Stimulated activated CD4-positive, alpha-beta T cell treated with anti-CD3 and anti-CD28 coated beads, Interleukin-1b, Interleukin-23, amount 100 ng/mL, for 4 hours (primary cell): ENCODE measurements around the gene BAMBI.

Source experiments
- DNase-seq, 2 donors: peaks; one replicate each; pipeline ENCODE4 v3.0.0-alpha.2; 2020; ENCODE audit warnings: low read depth in 2 of 2

The BAMBI gene

GRCh38 chr10:28705472-28705871, 28.2 kb downstream of the BAMBI start:
- no peak for DNase-seq

- no peak for DNase-seq
Observed at GRCh38 chr10:28709001-28709710, 31.8 kb downstream of the BAMBI start.

GRCh38 chr10:28710202-28710886, 33.0 kb downstream of the BAMBI start:
- no peak for DNase-seq

GRCh38 chr10:28711041-28711440, 33.7 kb downstream of the BAMBI start:
- no peak for DNase-seq

- no peak for DNase-seq
Observed at GRCh38 chr10:28711776-28712175, 34.5 kb downstream of the BAMBI start.

GRCh38 chr10:28713626-28714352, 36.5 kb downstream of the BAMBI start:
- no peak for DNase-seq

- no peak for DNase-seq
Observed at GRCh38 chr10:28714401-28715053, 37.2 kb downstream of the BAMBI start.

- no peak for DNase-seq
Observed at GRCh38 chr10:28715246-28715645, 37.9 kb downstream of the BAMBI start.

- no peak for DNase-seq
Observed at GRCh38 chr10:28715757-28716156, 38.4 kb downstream of the BAMBI start.

GRCh38 chr10:28716748-28717147, 39.4 kb downstream of the BAMBI start:
- DNase-seq: no peak

GRCh38 chr10:28717656-28718201, 40.4 kb downstream of the BAMBI start:
- no peak for DNase-seq

- no peak for DNase-seq
Observed at GRCh38 chr10:28719789-28720436, 42.6 kb downstream of the BAMBI start.

GRCh38 chr10:28721318-28721951, 44.1 kb downstream of the BAMBI start:
- DNase-seq: no peak

GRCh38 chr10:28722065-28722803, 44.9 kb downstream of the BAMBI start:
- DNase-seq: no peak

GRCh38 chr10:28728366-28728765, 51.0 kb downstream of the BAMBI start:
- DNase-seq: no peak

GRCh38 chr10:28730031-28730778, 52.9 kb downstream of the BAMBI start:
- DNase-seq: no peak

GRCh38 chr10:28732091-28732490, 54.8 kb downstream of the BAMBI start:
- no peak for DNase-seq
